NCI-H1694 (cell line): ENCODE data around the gene NRCAM.

ENCODE experiments used
- DNase-seq: peaks from one replicate; lab custom pipeline; 2025; lab: John Stamatoyannopoulos, UW

Gene NRCAM

GRCh38 chr7:108129018-108129965 is 326.9 kb downstream of the NRCAM start:
- no peak for DNase-seq

GRCh38 chr7:108128514-108128913 is 327.7 kb downstream of the NRCAM start:
- no peak for DNase-seq

- no peak for DNase-seq
These were observed 328.8 kb downstream of the NRCAM start for GRCh38 chr7:108127461-108127860.

GRCh38 chr7:108124820-108125219 is 331.4 kb downstream of the NRCAM start:
- DNase-seq, result no peak

- no peak for DNase-seq
These were observed 334.1 kb downstream of the NRCAM start for GRCh38 chr7:108122181-108122580.

DNA sequence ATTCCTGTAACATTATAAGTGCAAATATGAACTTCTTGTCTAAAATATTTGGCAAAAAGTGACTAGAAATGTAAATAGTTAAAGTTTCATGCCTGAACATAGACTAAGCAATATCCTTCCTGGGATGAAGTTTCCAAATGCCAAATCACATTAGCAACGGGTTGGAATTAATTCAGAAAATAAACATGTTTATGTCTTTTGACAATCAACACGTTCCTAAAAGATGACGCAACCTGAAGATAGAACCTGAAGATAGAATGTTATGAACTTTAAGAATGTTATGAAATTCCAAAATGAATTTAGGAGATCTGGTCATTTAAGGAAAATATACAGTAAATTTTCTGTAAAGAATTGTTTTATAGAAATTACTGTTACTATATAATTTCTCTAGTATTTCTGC is 335.3 kb downstream of the NRCAM start:
- no peak for DNase-seq

- DNase-seq, result no peak
These were observed 336.0 kb downstream of the NRCAM start for GRCh38 chr7:108120196-108120595.

DNA sequence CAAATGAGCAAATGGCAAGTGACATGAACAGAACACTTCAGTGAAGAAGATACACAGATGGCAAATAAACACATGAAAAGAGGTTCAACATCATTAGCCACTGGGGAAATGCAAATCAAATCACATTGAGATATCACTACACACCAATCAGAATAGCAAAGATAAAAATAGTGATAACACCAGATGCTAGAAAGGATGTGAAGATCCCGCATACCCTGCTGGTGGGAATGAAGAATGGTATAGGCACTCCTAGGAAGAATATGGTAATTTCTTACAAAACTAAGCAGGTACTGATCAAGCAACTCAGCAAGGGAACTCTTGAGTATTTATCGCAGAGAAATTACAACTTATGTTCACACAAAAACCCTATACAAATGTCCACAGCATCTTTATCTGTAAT is 337.3 kb downstream of the NRCAM start:
- no peak for DNase-seq

GRCh38 chr7:108114117-108114841 is 342.0 kb downstream of the NRCAM start:
- DNase-seq, result no peak

GRCh38 chr7:108112683-108113082 is 343.6 kb downstream of the NRCAM start:
- no peak for DNase-seq

GRCh38 chr7:108109221-108109908 is 346.9 kb downstream of the NRCAM start:
- peak; percentile 21 for DNase-seq

- DNase-seq, result no peak
These were observed 348.1 kb downstream of the NRCAM start for GRCh38 chr7:108108131-108108530.

DNA sequence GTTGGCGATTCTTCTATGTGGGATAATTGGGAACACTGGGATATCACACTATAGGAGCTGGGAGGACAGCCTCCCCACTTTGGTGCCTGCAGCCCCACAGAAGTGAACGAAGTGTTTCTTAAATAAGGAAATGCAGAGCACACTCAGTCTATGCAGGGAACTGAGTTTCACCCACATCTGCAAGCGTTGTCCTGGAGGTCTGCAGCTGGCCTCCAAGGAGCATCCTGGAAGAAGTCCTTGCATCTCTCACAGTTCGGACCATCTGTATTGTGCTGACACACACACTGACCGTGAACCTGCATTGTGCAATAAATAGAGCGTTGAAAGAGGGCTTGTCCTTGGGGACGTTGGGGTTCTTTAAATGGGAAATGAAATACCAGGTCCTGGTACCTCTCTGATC is 351.9 kb downstream of the NRCAM start:
- DNase-seq, result no peak

DNA sequence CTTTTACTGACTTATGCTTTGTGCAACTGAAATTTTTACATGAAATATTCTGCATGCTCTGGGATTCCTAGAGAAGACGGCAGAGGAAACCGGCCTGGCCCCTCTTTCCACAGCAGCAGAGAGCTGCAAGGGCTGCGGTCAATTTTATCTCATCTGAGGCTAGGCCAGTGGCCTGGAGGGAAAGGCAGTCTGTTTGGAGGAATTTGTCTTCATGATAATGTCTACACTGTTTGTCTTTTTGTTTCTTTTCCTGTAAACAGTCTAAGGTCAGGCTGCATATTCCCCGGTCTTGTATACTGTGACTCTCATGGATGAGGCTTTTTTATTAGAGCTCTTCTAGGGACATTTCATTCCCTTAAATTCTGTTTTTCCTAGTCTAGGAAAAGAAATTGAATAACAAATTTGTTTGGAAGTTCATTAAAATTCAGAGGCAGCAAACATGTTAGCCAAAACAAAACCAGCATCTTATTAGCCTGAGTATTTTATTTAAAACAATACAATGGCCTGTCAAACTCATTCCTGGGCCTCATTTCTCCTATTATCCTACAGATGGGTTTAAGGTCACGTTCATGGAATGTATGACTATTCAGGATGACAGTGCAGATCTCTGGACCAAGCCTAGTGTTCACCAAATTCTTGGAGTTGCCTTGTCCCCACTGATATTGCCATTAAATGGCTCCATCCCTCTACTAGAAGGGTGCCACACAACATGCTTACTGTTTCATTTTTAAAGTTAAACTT is 352.5 kb downstream of the NRCAM start:
- no peak for DNase-seq

GRCh38 chr7:108102671-108103312 is 353.4 kb downstream of the NRCAM start:
- DNase-seq, result no peak

- DNase-seq, result no peak
These were observed 354.5 kb downstream of the NRCAM start for GRCh38 chr7:108101759-108102158.

DNA sequence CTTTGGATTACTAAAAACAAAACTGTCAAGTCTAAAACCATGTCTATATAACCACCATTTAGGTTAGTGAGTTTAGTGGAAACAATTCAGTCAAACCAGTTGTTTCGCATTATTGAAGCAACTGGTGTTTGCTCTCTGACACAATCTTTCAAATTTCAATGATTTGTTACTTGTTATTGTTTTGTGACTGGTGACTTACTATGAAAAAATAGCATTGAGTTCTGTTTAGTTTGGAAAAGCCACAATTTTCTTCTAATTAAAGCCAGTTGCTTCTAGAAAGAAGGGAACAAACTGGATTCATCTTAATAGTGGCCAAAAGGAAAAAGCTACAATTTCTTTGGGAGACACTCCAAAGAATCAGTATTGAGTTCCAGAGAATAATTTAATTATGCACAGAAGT is 356.5 kb downstream of the NRCAM start:
- no peak for DNase-seq

DNA sequence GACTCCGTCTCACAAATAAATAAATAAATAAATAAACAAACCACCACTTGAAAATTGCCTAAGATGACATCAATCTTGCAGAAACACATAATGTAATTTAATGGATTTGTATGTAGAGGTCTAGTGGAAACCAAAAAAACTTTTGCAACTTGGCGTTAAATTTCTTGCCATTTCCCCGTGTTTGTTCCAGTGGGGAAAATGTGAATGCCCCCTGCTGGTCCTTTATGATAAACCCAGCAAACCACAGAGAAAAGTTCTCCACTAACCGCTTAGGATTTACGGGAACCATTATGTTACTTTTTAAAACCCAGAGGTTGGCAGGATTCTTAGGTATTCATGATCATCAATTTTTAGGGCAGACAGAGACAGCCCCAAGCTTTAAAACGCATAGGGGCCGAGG is 358.5 kb downstream of the NRCAM start:
- DNase-seq, result peak; percentile 13
